Measurements from ENCODE around the gene ADARB1.
"Not testable (repeated sequence)": the region's sequence is repeated elsewhere in the genome, so short reads cannot be mapped to it uniquely, and the experiment has no call there.

The ADARB1 gene

GRCh38 chr21:45136500-45136899 is 62.1 kb downstream of the ADARB1 start:
- DNase-seq (ENCODE audit: low read depth in 2 of 2), result no peak

- peak; percentile 27 to 38 for DNase-seq (ENCODE audit: low read depth in 2 of 2)
Measured at GRCh38 chr21:45136927-45137611, 62.7 kb downstream of the ADARB1 start.

- DNase-seq (ENCODE audit: low read depth in 2 of 2), result no peak
Measured at GRCh38 chr21:45137612-45137937, 63.2 kb downstream of the ADARB1 start.

- peak; percentile 52 to 58 for DNase-seq (ENCODE audit: low read depth in 2 of 2)
Measured at GRCh38 chr21:45138199-45139002, 64.0 kb downstream of the ADARB1 start.

- DNase-seq (ENCODE audit: low read depth in 2 of 2), result not testable (repeated sequence)
Measured at GRCh38 chr21:45139003-45139360, 64.6 kb downstream of the ADARB1 start.

- no peak for DNase-seq (ENCODE audit: low read depth in 2 of 2)
Measured at GRCh38 chr21:45139473-45139872, 65.1 kb downstream of the ADARB1 start.

- DNase-seq (ENCODE audit: low read depth in 2 of 2), result peak; percentile 24 to 40
Measured at GRCh38 chr21:45140346-45140940, 66.1 kb downstream of the ADARB1 start.

GRCh38 chr21:45140944-45141343 is 66.6 kb downstream of the ADARB1 start:
- not testable (repeated sequence) for DNase-seq (ENCODE audit: low read depth in 2 of 2)

- DNase-seq (ENCODE audit: low read depth in 2 of 2), result no peak
Measured at GRCh38 chr21:45141507-45141906, 67.1 kb downstream of the ADARB1 start.

GRCh38 chr21:45142469-45143308 is 68.3 kb downstream of the ADARB1 start:
- no peak for DNase-seq (ENCODE audit: low read depth in 2 of 2)

GRCh38 chr21:45143855-45144254 is 69.5 kb downstream of the ADARB1 start:
- no peak for DNase-seq (ENCODE audit: low read depth in 2 of 2)

GRCh38 chr21:45145146-45145545 is 70.8 kb downstream of the ADARB1 start:
- no peak for DNase-seq (ENCODE audit: low read depth in 2 of 2)

GRCh38 chr21:45145846-45146245 is 71.5 kb downstream of the ADARB1 start:
- DNase-seq (ENCODE audit: low read depth in 2 of 2), result not testable (repeated sequence)

GRCh38 chr21:45146306-45146705 is 71.9 kb downstream of the ADARB1 start:
- no peak for DNase-seq (ENCODE audit: low read depth in 2 of 2)

- DNase-seq (ENCODE audit: low read depth in 2 of 2), result no peak
Measured at GRCh38 chr21:45146801-45147200, 72.4 kb downstream of the ADARB1 start.

GRCh38 chr21:45147473-45148315 is 73.3 kb downstream of the ADARB1 start:
- no peak for DNase-seq (ENCODE audit: low read depth in 2 of 2)

- DNase-seq (ENCODE audit: low read depth in 2 of 2), result no peak
Measured at GRCh38 chr21:45148316-45148990, 74.1 kb downstream of the ADARB1 start.

- no peak for DNase-seq (ENCODE audit: low read depth in 2 of 2)
Measured at GRCh38 chr21:45149021-45149420, 74.6 kb downstream of the ADARB1 start.

- DNase-seq (ENCODE audit: low read depth in 2 of 2), result no peak
Measured at GRCh38 chr21:45150638-45151131, 76.3 kb downstream of the ADARB1 start.

- DNase-seq (ENCODE audit: low read depth in 2 of 2), result no peak
Measured at GRCh38 chr21:45151445-45152160, 77.2 kb downstream of the ADARB1 start.

Data from stimulated activated CD8-positive, alpha-beta memory T cell treated with anti-CD3 and anti-CD28 coated beads, Interleukin-15, amount 100 ng/mL, for 48 hours (primary cell).